Measurements from ENCODE around the gene RHBG. TPM values are rescaled to one million over a fixed set of nuclear protein-coding genes. Genes with fewer than 3 reads are reported as not detected.

The RHBG gene
- total and polyA plus RNA-seq, 2 experiments from 2014 or later = 1.2 to 1.6 TPM

- Histone ChIP-seq H2AFZ (peak overlapping the region; percentile 92), H3K4me1 (ENCODE audit: insufficient read depth) (peaks cover 45% of the 10 kb centered on the region), H3K4me3 (peak overlapping the region; percentile 14; the same call in 1 of the 2 replicates), H3K79me2 (replicated peaks; ENCODE audit: insufficient read depth) (no peaks in the 10 kb centered on the region), H3K36me3 (ENCODE audit: insufficient read depth) (no peaks in the 10 kb centered on the region), H3F3A (replicated peaks; ENCODE audit: low read depth) (peaks cover 20% of the 10 kb centered on the region), H3K27ac (ENCODE audit: low read depth) (no peak overlapping the region), H3K9me2 (ENCODE audit: insufficient read depth) (no peaks in the 10 kb centered on the region), H3K27me3 (ENCODE audit: insufficient read depth) (peaks cover 50% of the 10 kb centered on the region), H3K4me2 (peak overlapping the region; percentile 33), H4K20me1 (replicated peaks; ENCODE audit: insufficient read depth) (no peaks in the 10 kb centered on the region)
- Mint-ChIP-seq H3K4me1 (peaks cover 52% of the 10 kb centered on the region), H3K36me3 (ENCODE audit: low read depth) (no peaks in the 10 kb centered on the region), H3K4me3 (peak overlapping the region; percentile 40; the same call in 1 of the 3 replicates), H3K27ac (no peak overlapping the region), H3K27me3 (ENCODE audit: insufficient read depth, low read depth, poor library complexity) (peaks cover 45% of the 10 kb centered on the region), H3K9me3 (no peaks in the 10 kb centered on the region; the same call in 2 of the 3 replicates)
- DNase-seq (ENCODE audit: low spot score) (peak; percentile 51), ATAC-seq (peak; percentile 7)
- TF ChIP-seq, protein P1, sequence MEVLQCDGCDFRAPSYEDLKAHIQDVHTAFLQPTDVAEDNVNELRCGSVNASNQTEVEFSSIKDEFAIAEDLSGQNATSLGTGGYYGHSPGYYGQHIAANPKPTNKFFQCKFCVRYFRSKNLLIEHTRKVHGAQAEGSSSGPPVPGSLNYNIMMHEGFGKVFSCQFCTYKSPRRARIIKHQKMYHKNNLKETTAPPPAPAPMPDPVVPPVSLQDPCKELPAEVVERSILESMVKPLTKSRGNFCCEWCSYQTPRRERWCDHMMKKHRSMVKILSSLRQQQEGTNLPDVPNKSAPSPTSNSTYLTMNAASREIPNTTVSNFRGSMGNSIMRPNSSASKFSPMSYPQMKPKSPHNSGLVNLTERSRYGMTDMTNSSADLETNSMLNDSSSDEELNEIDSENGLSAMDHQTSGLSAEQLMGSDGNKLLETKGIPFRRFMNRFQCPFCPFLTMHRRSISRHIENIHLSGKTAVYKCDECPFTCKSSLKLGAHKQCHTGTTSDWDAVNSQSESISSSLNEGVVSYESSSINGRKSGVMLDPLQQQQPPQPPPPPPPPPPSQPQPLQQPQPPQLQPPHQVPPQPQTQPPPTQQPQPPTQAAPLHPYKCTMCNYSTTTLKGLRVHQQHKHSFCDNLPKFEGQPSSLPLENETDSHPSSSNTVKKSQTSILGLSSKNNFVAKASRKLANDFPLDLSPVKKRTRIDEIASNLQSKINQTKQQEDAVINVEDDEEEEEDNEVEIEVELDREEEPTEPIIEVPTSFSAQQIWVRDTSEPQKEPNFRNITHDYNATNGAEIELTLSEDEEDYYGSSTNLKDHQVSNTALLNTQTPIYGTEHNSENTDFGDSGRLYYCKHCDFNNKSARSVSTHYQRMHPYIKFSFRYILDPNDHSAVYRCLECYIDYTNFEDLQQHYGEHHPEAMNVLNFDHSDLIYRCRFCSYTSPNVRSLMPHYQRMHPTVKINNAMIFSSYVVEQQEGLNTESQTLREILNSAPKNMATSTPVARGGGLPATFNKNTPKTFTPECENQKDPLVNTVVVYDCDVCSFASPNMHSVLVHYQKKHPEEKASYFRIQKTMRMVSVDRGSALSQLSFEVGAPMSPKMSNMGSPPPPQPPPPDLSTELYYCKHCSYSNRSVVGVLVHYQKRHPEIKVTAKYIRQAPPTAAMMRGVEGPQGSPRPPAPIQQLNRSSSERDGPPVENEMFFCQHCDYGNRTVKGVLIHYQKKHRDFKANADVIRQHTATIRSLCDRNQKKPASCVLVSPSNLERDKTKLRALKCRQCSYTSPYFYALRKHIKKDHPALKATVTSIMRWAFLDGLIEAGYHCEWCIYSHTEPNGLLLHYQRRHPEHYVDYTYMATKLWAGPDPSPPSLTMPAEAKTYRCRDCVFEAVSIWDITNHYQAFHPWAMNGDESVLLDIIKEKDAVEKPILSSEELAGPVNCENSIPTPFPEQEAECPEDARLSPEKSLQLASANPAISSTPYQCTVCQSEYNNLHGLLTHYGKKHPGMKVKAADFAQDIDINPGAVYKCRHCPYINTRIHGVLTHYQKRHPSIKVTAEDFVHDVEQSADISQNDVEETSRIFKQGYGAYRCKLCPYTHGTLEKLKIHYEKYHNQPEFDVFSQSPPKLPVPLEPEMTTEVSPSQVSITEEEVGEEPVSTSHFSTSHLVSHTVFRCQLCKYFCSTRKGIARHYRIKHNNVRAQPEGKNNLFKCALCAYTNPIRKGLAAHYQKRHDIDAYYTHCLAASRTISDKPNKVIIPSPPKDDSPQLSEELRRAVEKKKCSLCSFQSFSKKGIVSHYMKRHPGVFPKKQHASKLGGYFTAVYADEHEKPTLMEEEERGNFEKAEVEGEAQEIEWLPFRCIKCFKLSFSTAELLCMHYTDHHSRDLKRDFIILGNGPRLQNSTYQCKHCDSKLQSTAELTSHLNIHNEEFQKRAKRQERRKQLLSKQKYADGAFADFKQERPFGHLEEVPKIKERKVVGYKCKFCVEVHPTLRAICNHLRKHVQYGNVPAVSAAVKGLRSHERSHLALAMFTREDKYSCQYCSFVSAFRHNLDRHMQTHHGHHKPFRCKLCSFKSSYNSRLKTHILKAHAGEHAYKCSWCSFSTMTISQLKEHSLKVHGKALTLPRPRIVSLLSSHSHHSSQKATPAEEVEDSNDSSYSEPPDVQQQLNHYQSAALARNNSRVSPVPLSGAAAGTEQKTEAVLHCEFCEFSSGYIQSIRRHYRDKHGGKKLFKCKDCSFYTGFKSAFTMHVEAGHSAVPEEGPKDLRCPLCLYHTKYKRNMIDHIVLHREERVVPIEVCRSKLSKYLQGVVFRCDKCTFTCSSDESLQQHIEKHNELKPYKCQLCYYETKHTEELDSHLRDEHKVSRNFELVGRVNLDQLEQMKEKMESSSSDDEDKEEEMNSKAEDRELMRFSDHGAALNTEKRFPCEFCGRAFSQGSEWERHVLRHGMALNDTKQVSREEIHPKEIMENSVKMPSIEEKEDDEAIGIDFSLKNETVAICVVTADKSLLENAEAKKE (CRISPR knock-in tag; IDR thresholded peaks at IDR 0.05) = no peak
- TF ChIP-seq EZH2 (IDR thresholded peaks at IDR 0.05; ENCODE audit: low read depth, unreplicated experiment) = no peak
- TF ChIP-seq JUNB (IDR thresholded peaks at IDR 0.05; ENCODE audit: unreplicated experiment) = no peak
- TF ChIP-seq, protein P2, sequence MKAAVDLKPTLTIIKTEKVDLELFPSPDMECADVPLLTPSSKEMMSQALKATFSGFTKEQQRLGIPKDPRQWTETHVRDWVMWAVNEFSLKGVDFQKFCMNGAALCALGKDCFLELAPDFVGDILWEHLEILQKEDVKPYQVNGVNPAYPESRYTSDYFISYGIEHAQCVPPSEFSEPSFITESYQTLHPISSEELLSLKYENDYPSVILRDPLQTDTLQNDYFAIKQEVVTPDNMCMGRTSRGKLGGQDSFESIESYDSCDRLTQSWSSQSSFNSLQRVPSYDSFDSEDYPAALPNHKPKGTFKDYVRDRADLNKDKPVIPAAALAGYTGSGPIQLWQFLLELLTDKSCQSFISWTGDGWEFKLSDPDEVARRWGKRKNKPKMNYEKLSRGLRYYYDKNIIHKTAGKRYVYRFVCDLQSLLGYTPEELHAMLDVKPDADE (IDR thresholded peaks at IDR 0.05) = no peak
- TF ChIP-seq CREB1 (CRISPR knock-in tag; IDR thresholded peaks at IDR 0.05; ENCODE audit: low read depth) = no peak
- no peak for TF ChIP-seq STAT1 (IDR thresholded peaks at IDR 0.05; ENCODE audit: unreplicated experiment)
- no peak for TF ChIP-seq NANOG (IDR thresholded peaks at IDR 0.05; ENCODE audit: borderline replicate concordance)
- TF ChIP-seq POLR2AphosphoS5 (IDR thresholded peaks at IDR 0.05; ENCODE audit: low read depth) = no peak
- TF ChIP-seq, protein P3, sequence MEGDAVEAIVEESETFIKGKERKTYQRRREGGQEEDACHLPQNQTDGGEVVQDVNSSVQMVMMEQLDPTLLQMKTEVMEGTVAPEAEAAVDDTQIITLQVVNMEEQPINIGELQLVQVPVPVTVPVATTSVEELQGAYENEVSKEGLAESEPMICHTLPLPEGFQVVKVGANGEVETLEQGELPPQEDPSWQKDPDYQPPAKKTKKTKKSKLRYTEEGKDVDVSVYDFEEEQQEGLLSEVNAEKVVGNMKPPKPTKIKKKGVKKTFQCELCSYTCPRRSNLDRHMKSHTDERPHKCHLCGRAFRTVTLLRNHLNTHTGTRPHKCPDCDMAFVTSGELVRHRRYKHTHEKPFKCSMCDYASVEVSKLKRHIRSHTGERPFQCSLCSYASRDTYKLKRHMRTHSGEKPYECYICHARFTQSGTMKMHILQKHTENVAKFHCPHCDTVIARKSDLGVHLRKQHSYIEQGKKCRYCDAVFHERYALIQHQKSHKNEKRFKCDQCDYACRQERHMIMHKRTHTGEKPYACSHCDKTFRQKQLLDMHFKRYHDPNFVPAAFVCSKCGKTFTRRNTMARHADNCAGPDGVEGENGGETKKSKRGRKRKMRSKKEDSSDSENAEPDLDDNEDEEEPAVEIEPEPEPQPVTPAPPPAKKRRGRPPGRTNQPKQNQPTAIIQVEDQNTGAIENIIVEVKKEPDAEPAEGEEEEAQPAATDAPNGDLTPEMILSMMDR (conservative IDR thresholded peaks at IDR 0.05; ENCODE audit: low read depth in 2 of 2) = no peak
- TF ChIP-seq, protein P4, sequence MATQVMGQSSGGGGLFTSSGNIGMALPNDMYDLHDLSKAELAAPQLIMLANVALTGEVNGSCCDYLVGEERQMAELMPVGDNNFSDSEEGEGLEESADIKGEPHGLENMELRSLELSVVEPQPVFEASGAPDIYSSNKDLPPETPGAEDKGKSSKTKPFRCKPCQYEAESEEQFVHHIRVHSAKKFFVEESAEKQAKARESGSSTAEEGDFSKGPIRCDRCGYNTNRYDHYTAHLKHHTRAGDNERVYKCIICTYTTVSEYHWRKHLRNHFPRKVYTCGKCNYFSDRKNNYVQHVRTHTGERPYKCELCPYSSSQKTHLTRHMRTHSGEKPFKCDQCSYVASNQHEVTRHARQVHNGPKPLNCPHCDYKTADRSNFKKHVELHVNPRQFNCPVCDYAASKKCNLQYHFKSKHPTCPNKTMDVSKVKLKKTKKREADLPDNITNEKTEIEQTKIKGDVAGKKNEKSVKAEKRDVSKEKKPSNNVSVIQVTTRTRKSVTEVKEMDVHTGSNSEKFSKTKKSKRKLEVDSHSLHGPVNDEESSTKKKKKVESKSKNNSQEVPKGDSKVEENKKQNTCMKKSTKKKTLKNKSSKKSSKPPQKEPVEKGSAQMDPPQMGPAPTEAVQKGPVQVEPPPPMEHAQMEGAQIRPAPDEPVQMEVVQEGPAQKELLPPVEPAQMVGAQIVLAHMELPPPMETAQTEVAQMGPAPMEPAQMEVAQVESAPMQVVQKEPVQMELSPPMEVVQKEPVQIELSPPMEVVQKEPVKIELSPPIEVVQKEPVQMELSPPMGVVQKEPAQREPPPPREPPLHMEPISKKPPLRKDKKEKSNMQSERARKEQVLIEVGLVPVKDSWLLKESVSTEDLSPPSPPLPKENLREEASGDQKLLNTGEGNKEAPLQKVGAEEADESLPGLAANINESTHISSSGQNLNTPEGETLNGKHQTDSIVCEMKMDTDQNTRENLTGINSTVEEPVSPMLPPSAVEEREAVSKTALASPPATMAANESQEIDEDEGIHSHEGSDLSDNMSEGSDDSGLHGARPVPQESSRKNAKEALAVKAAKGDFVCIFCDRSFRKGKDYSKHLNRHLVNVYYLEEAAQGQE (IDR thresholded peaks at IDR 0.05; ENCODE audit: unreplicated experiment) = no peak
Observed at GRCh38 chr1:156392452-156392853, 23.4 kb downstream of the RHBG start.

All from GM23338 (cell line).